Measurements from ENCODE around the gene MAP6D1. TPM values are rescaled to one million over a fixed set of nuclear protein-coding genes. Genes with fewer than 3 reads are reported as not detected.

MAP6D1 gene
- total and polyA plus RNA-seq, 2 of the 4 experiments (the other 2 are of a cell fraction) = 2.7 to 5.2 TPM

DNA sequence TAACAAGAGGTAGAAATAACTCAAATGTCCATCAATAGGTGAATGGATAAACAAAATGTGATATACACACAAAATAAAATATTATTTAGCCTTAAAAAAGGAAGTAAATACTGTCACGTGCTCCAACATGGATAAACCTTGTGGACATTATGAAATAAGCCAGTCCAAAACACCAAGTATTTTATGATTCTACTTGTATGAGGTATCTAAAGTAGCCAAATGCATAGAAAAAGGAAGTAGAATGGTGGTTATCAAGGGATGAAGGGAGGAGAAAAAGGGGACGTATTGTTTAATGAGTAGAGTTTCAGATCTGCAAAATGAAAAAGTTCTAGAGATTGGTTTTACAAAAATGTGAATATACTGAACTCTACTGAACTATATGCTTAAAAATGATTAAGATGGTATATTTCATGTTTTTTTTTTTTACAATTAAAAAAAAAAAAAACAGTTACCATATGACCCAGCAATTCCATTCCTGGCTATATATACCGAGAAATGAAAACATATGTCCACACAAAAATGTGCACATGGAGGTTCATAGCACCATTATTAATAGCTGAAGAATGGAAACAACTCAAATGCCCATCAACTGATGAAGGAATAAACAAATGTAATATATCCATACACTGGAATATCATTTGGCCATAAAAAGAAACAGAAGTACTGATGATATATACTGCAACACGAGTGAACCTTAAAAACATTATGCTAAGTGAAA lies 29.1 kb upstream of the MAP6D1 start:
- Histone ChIP-seq H4K91ac (ENCODE audit: insufficient read depth, low read depth, low read length) (no peak overlapping the region), H3K9ac (ENCODE audit: low read depth, low read length) (no peak overlapping the region), H3K36me3 (ENCODE audit: control insufficient read depth, insufficient read depth, low read length) (peaks cover 22% of the 10 kb centered on the region), H2BK20ac (ENCODE audit: low read depth, low read length) (no peak overlapping the region), H4K5ac (ENCODE audit: low read depth, low read length) (no peak overlapping the region), H3K4me2 (ENCODE audit: low read depth, low read length) (no peak overlapping the region), H3K23ac (ENCODE audit: low read depth, low read length) (no peak overlapping the region), H2BK5ac (ENCODE audit: low read depth, low read length, poor library complexity, severe bottlenecking) (no peak overlapping the region), H3K4me1 (ENCODE audit: control insufficient read depth, insufficient read depth, low read length) (no peaks in the 10 kb centered on the region), H3K9me1 (ENCODE audit: insufficient read depth, low read length) (no peaks in the 10 kb centered on the region; the same call in 1 of the 2 replicates), H4K20me1 (ENCODE audit: insufficient read depth, low read length) (no peaks in the 10 kb centered on the region), H3K14ac (replicated peaks; ENCODE audit: low read depth, low read length) (no peak overlapping the region), H3K4me3 (ENCODE audit: insufficient read depth, low read depth, low read length) (no peak overlapping the region), H3K27me3 (ENCODE audit: control insufficient read depth, insufficient read depth, low read length) (no peaks in the 10 kb centered on the region), H2AFZ (replicated peaks; ENCODE audit: low read length, poor library complexity) (no peak overlapping the region), H3K9me3 (ENCODE audit: control insufficient read depth, insufficient read depth, low read length) (no peaks in the 10 kb centered on the region), H2AK9ac (replicated peaks; ENCODE audit: low read depth, low read length, poor library complexity) (no peak overlapping the region), H3K18ac (ENCODE audit: low read depth, low read length) (no peak overlapping the region), H2BK120ac (ENCODE audit: low read depth, low read length) (no peak overlapping the region), H2AK5ac (ENCODE audit: low read depth, low read length) (no peak overlapping the region), H3K4ac (ENCODE audit: low read depth, low read length) (no peak overlapping the region), H3K79me1 (ENCODE audit: low read depth in 1 of 2, low read length in 2 of 2) (peaks cover 9 to 10% of the 10 kb centered on the region in 2 experiments), H4K8ac (ENCODE audit: low read depth in 2 of 2, low read length in 2 of 2) (no peak overlapping the region), H3K56ac (ENCODE audit: extremely low read depth, insufficient read depth, low read length) (no peak overlapping the region), H2BK15ac (ENCODE audit: low read depth, low read length) (no peak overlapping the region), H3K27ac (ENCODE audit: insufficient read depth, low read length) (no peak overlapping the region)
- intact Hi-C loops (cut with micrococcal nuclease) (no loop called here), dilution Hi-C loops (cut with HindIII; ENCODE audit: low sequenced_read_pairs, unreplicated experiment) (no loop called here), in situ Hi-C loops (cut with MboI; ENCODE audit: low sequenced_read_pairs) (no loop called here)
- 100% methylated on average over 1 of the region's 4 CpGs; no CpG with 5 or more reads in 1 of the 2 experiments for WGBS, 2 experiments (ENCODE audit: extremely low coverage in 2 of 2, insufficient read length in 1 of 2)
- DNase-seq (no peak), ATAC-seq (ENCODE audit: low read depth) (no peak)
- ChIA-PET CTCF (interaction anchor here (0.6 kb wide), 2 partner anchors 8 to 92 kb away, joined by 5 read pairs; no protein-coding TSS in a partner anchor), POLR2A (ENCODE audit: unreplicated experiment) (no interaction called here)
- BruUV-seq (replicated peaks) = no TSS peak
- TF ChIP-seq, protein P1, sequence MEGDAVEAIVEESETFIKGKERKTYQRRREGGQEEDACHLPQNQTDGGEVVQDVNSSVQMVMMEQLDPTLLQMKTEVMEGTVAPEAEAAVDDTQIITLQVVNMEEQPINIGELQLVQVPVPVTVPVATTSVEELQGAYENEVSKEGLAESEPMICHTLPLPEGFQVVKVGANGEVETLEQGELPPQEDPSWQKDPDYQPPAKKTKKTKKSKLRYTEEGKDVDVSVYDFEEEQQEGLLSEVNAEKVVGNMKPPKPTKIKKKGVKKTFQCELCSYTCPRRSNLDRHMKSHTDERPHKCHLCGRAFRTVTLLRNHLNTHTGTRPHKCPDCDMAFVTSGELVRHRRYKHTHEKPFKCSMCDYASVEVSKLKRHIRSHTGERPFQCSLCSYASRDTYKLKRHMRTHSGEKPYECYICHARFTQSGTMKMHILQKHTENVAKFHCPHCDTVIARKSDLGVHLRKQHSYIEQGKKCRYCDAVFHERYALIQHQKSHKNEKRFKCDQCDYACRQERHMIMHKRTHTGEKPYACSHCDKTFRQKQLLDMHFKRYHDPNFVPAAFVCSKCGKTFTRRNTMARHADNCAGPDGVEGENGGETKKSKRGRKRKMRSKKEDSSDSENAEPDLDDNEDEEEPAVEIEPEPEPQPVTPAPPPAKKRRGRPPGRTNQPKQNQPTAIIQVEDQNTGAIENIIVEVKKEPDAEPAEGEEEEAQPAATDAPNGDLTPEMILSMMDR (conservative IDR thresholded peaks at IDR 0.05; ENCODE audit: low read depth, low read length) = no peak
- no peak for TF ChIP-seq MXI1 (IDR thresholded peaks at IDR 0.05; ENCODE audit: borderline replicate concordance, low read depth, low read length)
- TF ChIP-seq NFE2L2 (IDR thresholded peaks at IDR 0.05; ENCODE audit: low read depth, low read length) = no peak
- no peak for TF ChIP-seq BHLHE40 (IDR thresholded peaks at IDR 0.05; ENCODE audit: low read depth, low read length)
- TF ChIP-seq, protein P2, sequence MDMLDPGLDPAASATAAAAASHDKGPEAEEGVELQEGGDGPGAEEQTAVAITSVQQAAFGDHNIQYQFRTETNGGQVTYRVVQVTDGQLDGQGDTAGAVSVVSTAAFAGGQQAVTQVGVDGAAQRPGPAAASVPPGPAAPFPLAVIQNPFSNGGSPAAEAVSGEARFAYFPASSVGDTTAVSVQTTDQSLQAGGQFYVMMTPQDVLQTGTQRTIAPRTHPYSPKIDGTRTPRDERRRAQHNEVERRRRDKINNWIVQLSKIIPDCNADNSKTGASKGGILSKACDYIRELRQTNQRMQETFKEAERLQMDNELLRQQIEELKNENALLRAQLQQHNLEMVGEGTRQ (IDR thresholded peaks at IDR 0.05; ENCODE audit: low read depth, low read length) = no peak
- TF ChIP-seq, protein P3, sequence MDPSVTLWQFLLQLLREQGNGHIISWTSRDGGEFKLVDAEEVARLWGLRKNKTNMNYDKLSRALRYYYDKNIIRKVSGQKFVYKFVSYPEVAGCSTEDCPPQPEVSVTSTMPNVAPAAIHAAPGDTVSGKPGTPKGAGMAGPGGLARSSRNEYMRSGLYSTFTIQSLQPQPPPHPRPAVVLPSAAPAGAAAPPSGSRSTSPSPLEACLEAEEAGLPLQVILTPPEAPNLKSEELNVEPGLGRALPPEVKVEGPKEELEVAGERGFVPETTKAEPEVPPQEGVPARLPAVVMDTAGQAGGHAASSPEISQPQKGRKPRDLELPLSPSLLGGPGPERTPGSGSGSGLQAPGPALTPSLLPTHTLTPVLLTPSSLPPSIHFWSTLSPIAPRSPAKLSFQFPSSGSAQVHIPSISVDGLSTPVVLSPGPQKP (IDR thresholded peaks at IDR 0.05; ENCODE audit: borderline replicate concordance, low read depth, low read length) = no peak
- TF ChIP-seq RCOR1 (IDR thresholded peaks at IDR 0.05; ENCODE audit: insufficient replicate concordance, low read length) = no peak
- no peak for TF ChIP-seq MAFK (IDR thresholded peaks at IDR 0.05; ENCODE audit: low read depth, low read length)
- no peak for TF ChIP-seq RFX5 (IDR thresholded peaks at IDR 0.05; ENCODE audit: low read depth, low read length)
- no peak for TF ChIP-seq SMC3 (IDR thresholded peaks at IDR 0.05; ENCODE audit: low read depth, low read length)
- no peak for TF ChIP-seq POLR2A (IDR thresholded peaks at IDR 0.05; ENCODE audit: low read depth, low read length)
- no peak for TF ChIP-seq CHD1 (IDR thresholded peaks at IDR 0.05; ENCODE audit: low read depth, low read length)
- TF ChIP-seq MAZ (IDR thresholded peaks at IDR 0.05; ENCODE audit: borderline replicate concordance, low read depth, low read length) = no peak
- TF ChIP-seq FOS (IDR thresholded peaks at IDR 0.05; ENCODE audit: low read depth, low read length) = no peak
- TF ChIP-seq CEBPB (IDR thresholded peaks at IDR 0.05; ENCODE audit: low read depth, low read length) = no peak
- TF ChIP-seq RAD21 (IDR thresholded peaks at IDR 0.05; ENCODE audit: low read length) = no peak

All from IMR-90 (cell line).